K562 (cell line): ENCODE results near the gene MAGEB4. TPM values are rescaled to one million over a fixed set of nuclear protein-coding genes. Genes with fewer than 3 reads are reported as not detected.

Experiments
- ASH1L ChIP-seq: fragments of 450-650 bp; IDR thresholded peaks from 2 replicates; pipeline ENCODE4 v1.6.1; 2018; ENCODE audit warnings: borderline replicate concordance, mild to moderate bottlenecking, low read depth; ENCODE audit not compliant: partially characterized antibody
- CC2D1A ChIP-seq: fragments of 450-650 bp; IDR thresholded peaks from 2 replicates; pipeline ENCODE4 v1.6.1; 2017; ENCODE audit warnings: mild to moderate bottlenecking
- ELF1 ChIP-seq: fragments of 200-800 bp; sonication (Bioruptor generic); IDR thresholded peaks from 2 replicates; pipeline ENCODE4 v1.6.1; 2016; ENCODE audit warnings: missing genetic modification characterization, missing compliant biosample characterization
- FIP1L1 ChIP-seq: fragments of 200-400 bp; formaldehyde crosslinking; IDR thresholded peaks from 2 replicates; pipeline ENCODE4 v1.6.1; 2018; ENCODE audit warnings: mild to moderate bottlenecking, low read depth, low read length; ENCODE audit not compliant: poor library complexity, severe bottlenecking
- GATAD2B ChIP-seq: fragments of 450-650 bp; IDR thresholded peaks from 2 replicates; pipeline ENCODE4 v1.6.1; 2017; ENCODE audit warnings: mild to moderate bottlenecking, borderline replicate concordance
- HEY1 ChIP-seq: fragments of 250-450 bp; sonication (Bioruptor Pico); IDR thresholded peaks from 2 replicates; pipeline ENCODE4 v1.5.0; 2020; ENCODE audit warnings: mild to moderate bottlenecking, moderate library complexity, borderline replicate concordance
- HMG20B ChIP-seq: fragments of 250-450 bp; sonication (Bioruptor Pico); IDR thresholded peaks from 2 replicates; pipeline ENCODE4 v1.5.0; 2021; ENCODE audit warnings: mild to moderate bottlenecking
- HMGN3 ChIP-seq: IDR thresholded peaks from 2 replicates; pipeline ENCODE4 v1.6.1; 2011; ENCODE audit warnings: borderline replicate concordance, low read depth, mild to moderate bottlenecking, mixed read lengths, low read length; ENCODE audit not compliant: insufficient read length; ENCODE audit errors: extremely low read depth
- HNRNPK ChIP-seq: fragments of 200-400 bp; formaldehyde crosslinking; IDR thresholded peaks from one replicate; pipeline ENCODE4 v1.6.1; 2018; ENCODE audit warnings: mild to moderate bottlenecking, low read depth, low read length; ENCODE audit not compliant: poor library complexity, severe bottlenecking
- IFI16 ChIP-seq: fragments of 250-450 bp; sonication (Bioruptor Pico); IDR thresholded peaks from 2 replicates; pipeline ENCODE4 v2.1.2; 2022; ENCODE audit warnings: mild to moderate bottlenecking, inconsistent platforms
- MIER1 ChIP-seq: fragments of 450-650 bp; IDR thresholded peaks from 2 replicates; pipeline ENCODE4 v1.6.1; 2016; ENCODE audit warnings: antibody characterized with exemption, mild to moderate bottlenecking, low read depth
- PHF20 ChIP-seq: fragments of 450-650 bp; IDR thresholded peaks from 2 replicates; pipeline ENCODE4 v1.6.1; 2018; ENCODE audit not compliant: partially characterized antibody
- RFX5 ChIP-seq: IDR thresholded peaks from 2 replicates; pipeline ENCODE4 v1.6.1; 2011; ENCODE audit warnings: low read depth, mild to moderate bottlenecking, improper control_type of control experiment, low read length
- SAFB ChIP-seq: fragments of 200-400 bp; formaldehyde crosslinking; IDR thresholded peaks from 2 replicates; pipeline ENCODE4 v1.6.1; 2017; ENCODE audit warnings: low read depth, low read length, borderline replicate concordance
- SIRT6 ChIP-seq: IDR thresholded peaks from one replicate; pipeline ENCODE4 v1.6.1; 2012; ENCODE audit warnings: low read depth, mild to moderate bottlenecking, control low read depth, inconsistent platforms, low read length, moderate library complexity
- SOX6 ChIP-seq: fragments of 450-650 bp; IDR thresholded peaks from 2 replicates; pipeline ENCODE4 v1.6.1; 2014; ENCODE audit warnings: mild to moderate bottlenecking
- SREBF2 ChIP-seq: sonication (generic); formaldehyde crosslinking; IDR thresholded peaks from 2 replicates; pipeline ENCODE4 v1.4.0; 2020; ENCODE audit warnings: mild to moderate bottlenecking, missing genetic modification reagents
- TSHZ1 ChIP-seq: fragments of 250-450 bp; sonication (Bioruptor Pico); IDR thresholded peaks from 2 replicates; pipeline ENCODE4 v1.4.0; 2020; ENCODE audit warnings: mild to moderate bottlenecking, moderate library complexity
- U2AF2 ChIP-seq: fragments of 200-400 bp; formaldehyde crosslinking; optimal IDR thresholded peaks from 2 replicates; pipeline ENCODE3; 2017; ENCODE audit warnings: low read depth, mild to moderate bottlenecking, low read length
- ZFP36 ChIP-seq: fragments of 150-350 bp; IDR thresholded peaks from 2 replicates; pipeline ENCODE4 v1.6.1; 2018; ENCODE audit warnings: low read length, low read depth; ENCODE audit not compliant: partially characterized antibody
- ZKSCAN8 ChIP-seq: fragments of 200-800 bp; sonication (Bioruptor generic); IDR thresholded peaks from 2 replicates; pipeline ENCODE4 v1.6.1; 2016; ENCODE audit warnings: missing genetic modification characterization, missing compliant biosample characterization
- ZNF280A ChIP-seq: fragments of 450-650 bp; IDR thresholded peaks from 2 replicates; pipeline ENCODE4 v1.6.1; 2018; ENCODE audit warnings: mild to moderate bottlenecking, low read depth; ENCODE audit not compliant: partially characterized antibody
- ZNF696 ChIP-seq: fragments of 250-450 bp; sonication (Bioruptor Pico); conservative IDR thresholded peaks from 2 replicates; pipeline ENCODE4 v1.4.0; 2020; ENCODE audit warnings: mild to moderate bottlenecking, moderate library complexity
- polyA plus RNA-seq, 8 experiments: library from polyadenylated mRNA; depleted of rRNA in 4 of 8; stranded (reverse) in 5 of 8; unstranded in 3 of 8; fragments of >200 nt; fragmentation: Nextera tagmentation in 2 of 8; fragmentation: Illumina TruSeq in 1 of 8; extraction: Ambion mirVana in 2 of 8; extraction: Trizol in 1 of 8; gene quantifications; 2 replicates each; pipeline versions ENCODE4 v1.2.1 to v1.2.3, GENCODE V29; 2011 to 2014; ENCODE audit warnings: inconsistent platforms in 1 of 8, missing spikeins in 1 of 8
- total RNA-seq, 7 experiments: library from RNA; depleted of rRNA in 6 of 7; stranded (reverse); fragments of >200 nt in 6 of 7; fragmentation: Illumina TruSeq in 2 of 7; extraction: Trizol in 2 of 7; gene quantifications; 2 replicates each; pipeline versions ENCODE4 v1.2.1 to v1.2.3, GENCODE V29; 2011 to 2021; ENCODE audit warnings: low replicate concordance in 1 of 7

MAGEB4 gene
- total and polyA plus RNA-seq, 9 of the 15 experiments (the other 6 are each of a cell fraction or from before 2014, with no cell fraction given) = 0.04 to 0.09 (median 0.06) TPM; not detected in 6

- TF ChIP-seq PHF20 = peak; percentile 84
- TF ChIP-seq ZNF696 (CRISPR knock-in tag) = no peak
- TF ChIP-seq FIP1L1 = no peak
- TF ChIP-seq SAFB = no peak
- no peak for TF ChIP-seq HNRNPK
- peak; percentile 43; the same call in 1 of the 2 replicates for TF ChIP-seq SOX6
- no peak for TF ChIP-seq U2AF2
- no peak for TF ChIP-seq HEY1 (CRISPR knock-in tag)
- TF ChIP-seq GATAD2B = no peak
- TF ChIP-seq MIER1 = no peak
- TF ChIP-seq ZFP36 = no peak
- no peak for TF ChIP-seq HMGN3
- no peak for TF ChIP-seq SIRT6
- no peak for TF ChIP-seq ZNF280A
- no peak for TF ChIP-seq RFX5
- TF ChIP-seq TSHZ1 = no peak
- no peak for TF ChIP-seq CC2D1A
- TF ChIP-seq ELF1 = peak; percentile 74
- TF ChIP-seq SREBF2 (CRISPR knock-in tag) = no peak
- TF ChIP-seq ASH1L = no peak
- no peak; the same call in 1 of the 2 replicates for TF ChIP-seq ZKSCAN8 (CRISPR knock-in tag)
- no peak for TF ChIP-seq HMG20B (CRISPR knock-in tag)
- TF ChIP-seq IFI16 (CRISPR knock-in tag) = no peak
These were observed 5.1 kb downstream of the MAGEB4 start, which contains the start of gene MAGEB1 (continued) for GRCh38 chrX:30246769-30247489.
